Measurements from ENCODE around the gene ANKRD11.

DNA sequence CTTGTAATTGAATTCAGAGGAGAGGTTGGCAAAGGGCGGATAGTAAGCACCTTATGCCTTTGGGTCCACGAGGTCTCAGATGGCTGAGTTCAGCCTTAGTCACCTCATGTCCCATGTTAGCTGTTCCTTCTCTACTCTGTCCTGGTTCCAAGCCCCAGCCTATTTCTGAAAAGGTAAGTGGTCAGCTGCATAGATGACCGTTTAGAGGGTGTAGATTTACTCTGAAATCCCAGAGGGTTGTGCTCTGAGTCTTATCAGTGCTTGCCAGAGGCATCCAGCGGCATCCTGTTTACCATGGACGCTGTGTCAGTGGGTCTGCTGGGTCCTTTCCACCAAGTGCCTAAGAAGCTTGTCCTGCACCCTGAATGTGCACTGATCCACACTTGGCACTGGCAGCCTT, 271.0 kb downstream of the ANKRD11 start:
- no peak for TF ChIP-seq POLR2A (IDR thresholded peaks at IDR 0.05)
- TF ChIP-seq, protein P1, sequence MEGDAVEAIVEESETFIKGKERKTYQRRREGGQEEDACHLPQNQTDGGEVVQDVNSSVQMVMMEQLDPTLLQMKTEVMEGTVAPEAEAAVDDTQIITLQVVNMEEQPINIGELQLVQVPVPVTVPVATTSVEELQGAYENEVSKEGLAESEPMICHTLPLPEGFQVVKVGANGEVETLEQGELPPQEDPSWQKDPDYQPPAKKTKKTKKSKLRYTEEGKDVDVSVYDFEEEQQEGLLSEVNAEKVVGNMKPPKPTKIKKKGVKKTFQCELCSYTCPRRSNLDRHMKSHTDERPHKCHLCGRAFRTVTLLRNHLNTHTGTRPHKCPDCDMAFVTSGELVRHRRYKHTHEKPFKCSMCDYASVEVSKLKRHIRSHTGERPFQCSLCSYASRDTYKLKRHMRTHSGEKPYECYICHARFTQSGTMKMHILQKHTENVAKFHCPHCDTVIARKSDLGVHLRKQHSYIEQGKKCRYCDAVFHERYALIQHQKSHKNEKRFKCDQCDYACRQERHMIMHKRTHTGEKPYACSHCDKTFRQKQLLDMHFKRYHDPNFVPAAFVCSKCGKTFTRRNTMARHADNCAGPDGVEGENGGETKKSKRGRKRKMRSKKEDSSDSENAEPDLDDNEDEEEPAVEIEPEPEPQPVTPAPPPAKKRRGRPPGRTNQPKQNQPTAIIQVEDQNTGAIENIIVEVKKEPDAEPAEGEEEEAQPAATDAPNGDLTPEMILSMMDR (IDR thresholded peaks at IDR 0.05) = no peak
